Suprapubic skin (tissue), 3 donors: ENCODE measurements around the gene PIK3R1.

Experiments
- POLR2A ChIP-seq, 2 donors: fragments of 450-650 bp; IDR thresholded peaks; one replicate each; pipeline ENCODE4 v1.6.1; 2017; ENCODE audit warnings: antibody characterized with exemption in 2 of 2, mild to moderate bottlenecking in 2 of 2, moderate library complexity in 2 of 2
- TF ChIP-seq, protein P1 (sequence below), 2 donors: fragments of 200-600 bp in 1 of 2; fragments of 450-650 bp in 1 of 2; sonication (generic) in 1 of 2; IDR thresholded peaks; one replicate each; pipeline ENCODE4 v1.5.1; 2016 to 2019; ENCODE audit warnings: antibody characterized with exemption in 2 of 2, mild to moderate bottlenecking in 1 of 2, moderate library complexity in 1 of 2

DNA sequence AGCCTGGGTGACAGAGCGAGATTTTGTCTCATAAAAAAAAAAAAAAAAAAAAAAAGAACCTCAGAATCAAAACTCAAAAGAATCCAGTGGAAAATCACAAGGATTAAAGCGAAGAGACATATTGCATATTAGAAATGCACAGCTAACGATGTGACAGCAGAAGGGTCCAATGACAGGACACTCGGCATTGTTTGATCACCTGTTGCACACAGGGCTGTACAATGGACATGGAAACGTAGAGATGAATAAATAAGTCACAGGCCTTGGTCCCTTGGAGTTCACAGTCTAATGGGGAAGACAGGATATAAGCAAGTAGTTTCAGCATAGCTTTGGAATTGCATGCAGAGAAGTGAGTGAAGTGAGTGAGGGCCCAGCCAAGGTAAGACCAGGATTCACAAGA lies 25.9 kb upstream of the PIK3R1 start:
- no peak for TF ChIP-seq POLR2A (IDR thresholded peaks at IDR 0.05)
- TF ChIP-seq, protein P1, sequence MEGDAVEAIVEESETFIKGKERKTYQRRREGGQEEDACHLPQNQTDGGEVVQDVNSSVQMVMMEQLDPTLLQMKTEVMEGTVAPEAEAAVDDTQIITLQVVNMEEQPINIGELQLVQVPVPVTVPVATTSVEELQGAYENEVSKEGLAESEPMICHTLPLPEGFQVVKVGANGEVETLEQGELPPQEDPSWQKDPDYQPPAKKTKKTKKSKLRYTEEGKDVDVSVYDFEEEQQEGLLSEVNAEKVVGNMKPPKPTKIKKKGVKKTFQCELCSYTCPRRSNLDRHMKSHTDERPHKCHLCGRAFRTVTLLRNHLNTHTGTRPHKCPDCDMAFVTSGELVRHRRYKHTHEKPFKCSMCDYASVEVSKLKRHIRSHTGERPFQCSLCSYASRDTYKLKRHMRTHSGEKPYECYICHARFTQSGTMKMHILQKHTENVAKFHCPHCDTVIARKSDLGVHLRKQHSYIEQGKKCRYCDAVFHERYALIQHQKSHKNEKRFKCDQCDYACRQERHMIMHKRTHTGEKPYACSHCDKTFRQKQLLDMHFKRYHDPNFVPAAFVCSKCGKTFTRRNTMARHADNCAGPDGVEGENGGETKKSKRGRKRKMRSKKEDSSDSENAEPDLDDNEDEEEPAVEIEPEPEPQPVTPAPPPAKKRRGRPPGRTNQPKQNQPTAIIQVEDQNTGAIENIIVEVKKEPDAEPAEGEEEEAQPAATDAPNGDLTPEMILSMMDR (IDR thresholded peaks at IDR 0.05): no peak
